Stimulated activated CD4-positive, alpha-beta T cell treated with anti-CD3 and anti-CD28 coated beads, Interleukin-2, amount 100 ng/mL, for 4 hours (primary cell): ENCODE results near the gene UNC119B.

Source experiments
- DNase-seq: peaks from one replicate; pipeline ENCODE4 v3.0.0-alpha.2; 2020; ENCODE audit warnings: low read depth

Gene UNC119B

DNA sequence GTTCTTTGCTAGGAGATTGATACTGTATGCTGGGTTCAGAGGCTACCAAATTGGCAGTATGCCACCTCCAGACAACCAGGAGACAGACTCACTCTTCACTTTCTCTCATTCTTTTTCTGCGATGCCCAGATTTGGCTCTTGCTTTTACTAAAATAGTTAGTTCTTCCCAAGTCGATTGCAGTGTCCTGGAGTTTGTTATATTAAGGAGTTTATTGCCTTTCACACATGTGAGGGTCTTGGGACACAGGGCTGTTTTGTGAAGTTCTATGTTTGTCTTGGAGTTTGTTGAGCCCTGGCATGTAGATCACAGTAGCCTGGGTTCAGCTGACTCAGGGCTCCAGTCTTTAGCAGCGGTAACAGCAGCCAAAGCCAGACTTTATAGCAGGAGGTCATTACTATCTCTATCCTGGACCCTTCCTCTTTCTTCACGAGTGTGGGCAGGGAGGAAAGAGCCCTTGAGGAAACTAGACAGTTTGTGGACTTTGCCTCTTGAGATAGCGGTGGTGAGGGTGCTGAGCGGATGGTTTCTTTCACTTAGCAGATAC, 21.7 kb upstream of the UNC119B start:
- no peak for DNase-seq

DNA sequence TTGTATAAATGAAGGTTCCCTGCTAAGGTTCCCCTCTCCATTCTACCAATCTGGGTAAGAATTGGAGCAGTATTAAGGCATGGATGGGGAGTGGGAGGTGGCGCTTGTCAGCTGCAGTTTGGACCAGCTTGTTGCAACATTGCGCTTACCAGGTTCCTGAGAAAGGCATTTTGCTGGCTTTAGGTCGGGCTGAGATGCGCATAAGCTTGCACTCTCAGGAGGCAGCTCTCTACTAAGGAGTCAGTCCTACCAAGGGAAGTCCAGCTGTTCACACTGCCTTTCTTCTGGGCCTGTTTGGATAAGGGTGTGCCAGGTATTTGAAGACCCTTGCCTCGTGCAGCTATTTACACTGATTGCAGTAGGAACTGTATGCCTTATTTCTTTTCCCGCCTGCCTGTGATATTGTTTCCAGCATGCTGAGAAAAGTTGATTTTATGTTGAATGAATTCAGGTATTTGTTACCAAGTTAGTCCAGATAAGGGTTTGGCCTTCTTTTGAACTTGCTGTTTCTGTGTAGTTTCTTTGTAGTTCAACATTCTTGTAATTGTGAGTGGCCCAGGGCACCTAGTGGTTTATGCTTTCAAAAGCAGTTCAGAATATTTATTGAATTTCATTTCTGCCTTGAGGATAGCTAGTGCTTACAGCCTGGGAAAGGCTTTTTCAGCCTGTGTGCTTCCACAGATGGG, 20.7 kb upstream of the UNC119B start:
- no peak for DNase-seq

DNA sequence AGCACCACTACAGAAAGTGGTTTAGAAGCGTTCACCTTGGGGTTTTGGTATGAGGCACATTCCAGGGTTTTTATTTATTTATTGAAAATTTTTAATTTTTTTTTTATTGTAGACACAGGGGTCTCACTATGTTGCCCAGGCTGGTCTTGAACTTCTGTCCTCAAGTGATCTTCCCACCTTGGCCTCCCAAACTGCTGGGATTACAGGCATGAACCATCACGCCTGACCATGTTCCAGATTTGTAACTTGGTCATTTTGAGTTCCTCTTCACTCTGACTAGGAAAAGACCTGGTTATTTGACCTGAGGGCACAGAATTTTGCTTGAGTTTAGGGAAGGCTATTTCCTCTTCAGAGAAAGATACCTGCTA, 20.2 kb upstream of the UNC119B start:
- no peak for DNase-seq

DNA sequence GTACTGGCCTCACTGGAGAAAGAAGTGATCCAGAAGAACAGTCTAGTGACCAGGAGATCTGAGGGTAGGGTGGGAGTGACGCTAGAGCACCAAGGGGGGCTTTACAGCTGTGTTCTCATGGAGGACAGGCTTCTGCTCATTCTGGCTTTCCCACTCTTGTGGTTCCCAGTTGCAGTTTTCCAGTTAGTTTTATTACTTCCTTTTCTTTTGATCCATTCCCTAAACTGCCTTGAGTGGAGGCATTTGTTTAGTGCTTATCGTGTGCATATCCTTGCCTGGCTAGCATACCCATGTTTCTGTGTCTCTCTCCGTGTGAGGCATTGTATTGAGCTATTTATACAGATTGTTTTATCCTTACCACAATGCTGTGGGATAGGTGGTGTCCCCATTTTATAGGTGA, 19.3 kb upstream of the UNC119B start:
- no peak for DNase-seq

DNA sequence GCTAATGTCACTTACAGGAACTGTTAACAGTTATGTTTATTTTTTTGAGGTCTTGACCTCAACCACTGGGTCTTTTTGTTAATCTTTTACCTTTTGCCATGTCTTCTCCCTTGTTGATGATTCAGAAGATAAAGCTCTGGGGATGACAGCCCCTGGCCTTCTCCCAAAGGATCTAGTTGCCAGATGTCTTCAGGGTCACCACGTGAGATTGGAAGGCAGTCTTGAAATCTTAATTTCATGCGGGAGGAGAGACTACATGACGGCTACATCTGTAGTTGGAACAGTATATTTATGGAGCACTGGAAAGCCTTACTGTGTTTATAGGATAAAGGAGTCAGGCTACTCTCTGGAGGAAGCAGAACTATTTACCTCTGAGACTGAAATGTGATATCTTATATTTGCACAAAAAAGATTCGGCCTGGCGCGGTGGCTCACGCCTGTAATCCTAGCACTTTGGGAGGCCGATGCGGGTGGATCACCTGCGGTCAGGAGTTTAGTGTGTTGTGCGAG, 17.7 kb upstream of the UNC119B start:
- DNase-seq: no peak

DNA sequence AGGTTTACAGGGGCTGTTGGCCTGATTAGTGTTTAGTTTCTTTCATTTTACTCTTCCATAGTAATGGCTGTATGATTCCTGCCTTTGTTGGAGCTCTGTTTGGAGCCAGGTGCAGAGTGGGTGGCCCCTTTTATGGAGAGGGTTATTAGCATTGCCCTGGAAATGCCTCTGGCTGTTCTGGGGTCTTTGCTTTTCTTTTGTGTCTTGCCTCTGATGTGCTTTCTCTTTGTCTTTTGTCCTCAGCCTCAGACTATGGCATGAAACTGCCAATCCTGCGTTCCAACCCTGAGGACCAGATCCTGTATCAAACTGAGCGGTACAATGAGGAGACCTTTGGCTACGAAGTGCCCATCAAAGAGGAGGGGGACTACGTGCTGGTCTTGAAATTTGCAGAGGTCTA, 16.4 kb upstream of the UNC119B start:
- no peak for DNase-seq

DNA sequence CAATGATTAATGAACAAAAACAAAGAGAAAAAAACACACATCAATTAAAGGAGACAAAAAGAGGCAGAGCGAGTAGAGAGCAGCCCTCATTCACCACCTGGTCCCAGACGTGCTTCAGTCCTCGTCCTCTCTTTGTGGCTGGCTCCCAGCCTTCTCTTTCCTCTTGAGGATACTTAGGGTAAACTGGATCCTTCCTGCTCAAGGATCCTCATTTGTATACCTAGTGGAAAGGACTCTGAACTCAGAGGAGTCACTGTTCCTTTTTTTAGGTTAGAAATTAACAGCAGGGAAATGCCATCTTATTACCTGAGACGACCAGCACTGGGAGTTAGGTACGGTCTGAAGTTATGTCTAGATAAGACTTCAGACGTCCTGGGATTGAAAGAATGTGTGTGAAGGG, 13.6 kb upstream of the UNC119B start:
- DNase-seq: no peak

DNA sequence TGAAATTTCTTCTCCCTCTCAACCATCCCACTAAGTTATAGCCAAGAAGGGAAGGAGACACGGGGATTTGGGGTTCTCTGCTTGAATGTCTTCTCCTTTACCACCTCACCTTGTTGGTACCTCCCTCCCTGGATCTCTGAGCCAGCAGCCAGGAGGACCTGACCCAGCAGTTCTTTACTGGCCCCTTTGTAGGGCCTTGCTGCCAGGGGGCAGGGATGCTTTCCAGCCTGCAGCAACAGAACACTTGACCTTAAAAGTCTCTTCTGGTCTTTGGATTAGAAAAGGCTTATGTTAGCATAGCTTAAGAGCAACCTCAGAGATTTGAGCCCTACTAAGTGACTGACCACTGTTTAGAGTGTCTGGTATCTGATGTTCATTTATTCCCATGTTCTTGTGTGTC, 12.9 kb upstream of the UNC119B start:
- DNase-seq: no peak

DNA sequence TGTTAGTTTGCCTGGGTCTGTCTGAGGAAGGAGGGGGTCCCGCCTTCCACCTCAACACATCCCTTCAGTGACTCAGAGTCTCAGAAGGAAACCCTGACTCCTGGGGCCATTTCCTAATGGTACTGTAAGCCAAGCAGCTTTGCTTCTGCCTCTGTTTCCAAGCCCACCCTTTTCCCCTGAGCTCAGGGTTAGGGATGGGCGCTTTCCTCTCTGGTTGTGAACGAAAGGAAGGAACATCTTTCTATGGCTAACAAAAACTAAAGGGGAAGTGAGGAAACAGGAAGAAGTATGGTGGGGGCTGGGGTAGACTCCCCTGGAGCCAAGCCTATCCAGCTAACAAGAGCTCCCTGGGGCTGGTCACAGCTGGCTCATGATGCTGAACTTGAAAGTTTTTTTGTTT, 11.6 kb upstream of the UNC119B start:
- DNase-seq: no peak

DNA sequence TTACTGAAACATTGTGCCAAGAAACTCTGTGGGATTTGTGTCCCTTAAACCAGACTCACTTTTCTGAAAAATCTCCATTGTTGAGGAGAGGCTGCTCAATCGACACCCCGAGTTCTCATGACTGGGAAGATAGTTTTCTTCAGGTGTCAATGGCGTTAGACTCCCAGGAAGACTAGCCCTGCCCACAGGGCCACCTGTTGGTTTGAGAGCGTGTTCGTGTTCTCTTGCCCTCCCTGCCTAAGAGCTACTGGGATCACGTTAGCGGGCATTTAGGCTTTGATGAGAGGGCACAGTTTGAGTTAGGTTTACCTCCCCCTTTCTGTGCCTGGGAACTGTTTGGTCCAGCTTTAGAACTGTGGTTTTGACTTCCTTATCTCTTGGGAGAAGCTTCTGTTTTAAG, 10.7 kb upstream of the UNC119B start:
- DNase-seq: no peak

DNA sequence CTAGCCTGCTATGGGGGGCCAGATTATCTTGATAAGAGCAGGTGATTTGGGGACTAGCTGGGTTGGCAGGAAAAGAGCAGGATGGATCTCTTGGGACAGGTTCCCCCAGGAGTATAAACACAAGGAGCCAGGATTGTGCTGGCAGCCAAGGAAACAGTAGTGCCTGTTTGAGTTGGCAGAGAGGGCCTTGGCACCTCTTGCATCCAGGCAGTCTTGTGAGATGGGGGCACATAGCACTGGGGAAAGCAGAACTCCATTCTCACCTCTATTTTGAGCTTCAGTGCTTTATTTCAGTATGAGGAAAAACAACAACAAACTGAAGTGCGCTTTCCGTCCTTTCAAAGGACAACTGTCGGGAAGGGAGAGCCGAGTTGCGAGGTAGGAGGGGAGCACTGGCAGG, 9.4 kb upstream of the UNC119B start:
- no peak for DNase-seq

DNA sequence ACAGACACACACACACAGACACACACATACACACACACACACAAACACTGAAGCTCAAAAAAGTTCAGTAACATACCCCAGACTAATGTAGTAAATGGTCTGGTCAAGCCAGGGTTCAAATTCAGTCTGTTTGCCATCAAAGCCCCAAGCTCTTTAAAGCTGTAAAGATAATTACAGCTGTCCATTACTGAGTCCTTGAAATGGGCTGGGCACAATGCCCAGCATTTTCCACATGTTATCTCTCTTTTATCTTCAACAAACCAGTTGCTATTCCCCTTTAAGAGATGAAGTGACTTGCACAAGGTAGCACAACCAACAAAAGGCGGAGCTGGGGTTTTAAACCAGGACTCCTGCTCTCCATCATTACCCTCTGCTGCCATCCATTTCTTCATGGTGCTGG, 7.6 kb upstream of the UNC119B start:
- DNase-seq: no peak

DNA sequence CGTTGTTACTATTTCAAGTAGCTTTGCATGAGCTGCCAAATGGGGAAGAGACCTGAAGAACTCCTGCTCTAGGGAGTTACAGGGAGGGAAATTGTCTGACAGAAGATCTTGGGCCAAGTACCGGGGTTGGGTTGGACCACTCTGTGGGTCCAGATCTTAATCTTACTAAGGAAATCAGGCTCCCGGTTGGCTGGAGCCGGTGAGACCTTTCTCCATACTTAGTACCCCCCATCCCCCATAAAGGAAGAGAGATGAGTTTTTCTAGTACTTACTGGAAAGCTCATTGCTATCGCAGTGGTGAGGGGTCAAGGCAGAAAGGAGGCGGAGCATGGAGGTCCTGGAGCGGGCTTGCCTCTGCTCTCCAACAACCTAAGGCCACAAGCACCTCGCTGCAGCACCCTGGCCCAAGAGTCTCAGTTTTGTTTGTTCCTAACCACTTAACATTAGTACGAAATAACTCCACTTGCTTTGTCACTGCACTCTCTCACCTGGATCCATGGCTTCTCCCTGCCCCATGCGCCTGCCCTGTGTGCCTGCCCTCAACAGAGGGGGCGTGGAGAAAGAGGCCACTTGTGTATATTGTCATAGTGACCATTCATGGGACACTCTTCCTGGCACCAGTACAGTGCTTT, 6.8 kb upstream of the UNC119B start:
- no peak for DNase-seq

DNA sequence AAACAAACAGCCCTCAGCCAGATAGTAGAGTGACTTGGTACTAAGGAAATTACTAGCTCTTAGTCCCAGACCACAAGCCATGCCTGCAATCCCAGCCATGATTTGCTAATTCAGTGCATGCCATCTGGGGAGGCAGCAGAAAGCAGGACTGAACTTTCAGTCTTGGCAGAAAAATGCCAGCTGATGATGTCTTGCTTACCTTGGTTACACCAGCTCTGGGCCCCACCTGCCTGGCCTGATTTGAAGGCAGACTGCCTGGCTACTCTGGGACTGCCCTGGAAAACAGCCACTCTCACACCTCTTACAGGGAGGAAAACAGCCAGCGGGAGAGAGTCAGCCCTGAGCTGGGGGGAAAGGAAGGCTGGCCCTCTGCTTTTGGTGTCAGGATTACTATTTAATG, 4.6 kb upstream of the UNC119B start:
- DNase-seq: no peak

DNA sequence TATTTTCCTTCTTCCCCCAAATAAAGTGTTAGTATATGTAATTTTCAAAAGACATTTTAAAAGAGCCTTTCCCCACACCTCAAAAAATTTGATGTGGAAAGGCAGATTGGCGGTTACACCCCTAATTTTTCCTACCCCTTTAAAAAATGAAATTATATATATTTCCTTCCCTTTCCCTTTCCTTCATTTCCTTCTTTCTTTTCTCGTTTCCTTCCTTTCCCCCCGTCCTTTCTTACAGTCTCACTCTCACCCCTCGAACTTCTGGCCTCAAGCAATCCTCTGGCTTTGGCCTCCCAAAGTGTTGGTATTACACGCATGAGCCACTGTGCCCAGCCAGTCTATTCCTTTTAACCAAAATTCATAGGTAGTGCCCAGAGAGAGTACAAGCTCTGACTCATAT, 4.2 kb upstream of the UNC119B start:
- DNase-seq: no peak

DNA sequence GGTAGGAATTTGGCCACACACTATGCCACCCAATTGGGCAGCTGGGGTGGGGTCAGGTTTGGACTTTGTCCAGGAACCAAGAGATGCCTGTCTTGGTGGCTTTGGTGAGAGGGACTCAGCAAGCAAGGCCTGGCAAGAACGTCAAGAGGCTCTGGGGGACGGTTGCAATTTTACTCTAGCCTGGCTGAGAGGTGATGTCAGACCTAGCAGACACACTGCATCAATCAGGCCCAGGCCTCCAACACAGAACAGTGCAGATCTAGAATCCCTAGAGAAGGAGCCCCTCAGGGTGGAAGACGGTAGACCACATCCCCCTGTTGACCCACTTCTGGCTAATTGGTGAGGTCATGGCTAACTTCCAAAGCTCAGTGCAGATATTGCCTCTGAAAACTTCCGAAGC, 1.6 kb upstream of the UNC119B start:
- DNase-seq: no peak

DNA sequence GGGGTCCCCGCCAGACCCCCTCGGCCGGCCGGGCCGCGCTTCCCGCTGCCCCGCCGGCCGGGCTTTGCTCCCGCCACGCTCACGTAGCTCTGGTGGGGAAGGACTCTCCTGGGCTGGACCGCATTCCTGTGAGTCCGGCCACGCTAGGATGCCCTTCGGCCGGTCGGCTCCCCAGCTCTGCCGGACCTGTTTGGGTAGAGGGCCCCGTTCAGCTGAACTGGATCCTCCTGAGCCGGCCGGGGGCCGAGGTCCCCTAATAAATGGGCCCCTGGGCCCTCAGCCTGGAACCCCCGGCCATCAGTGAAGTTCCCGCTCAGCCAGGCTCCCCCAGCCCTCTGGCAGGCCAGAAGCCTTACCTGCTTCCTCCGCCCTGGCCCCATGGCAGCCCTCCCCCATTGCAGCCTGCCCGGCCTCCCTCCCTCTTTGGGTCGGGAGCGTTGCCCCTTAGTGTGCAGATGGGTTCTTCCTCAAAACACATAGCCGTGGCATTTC, 593 bp downstream of the UNC119B start:
- no peak for DNase-seq

DNA sequence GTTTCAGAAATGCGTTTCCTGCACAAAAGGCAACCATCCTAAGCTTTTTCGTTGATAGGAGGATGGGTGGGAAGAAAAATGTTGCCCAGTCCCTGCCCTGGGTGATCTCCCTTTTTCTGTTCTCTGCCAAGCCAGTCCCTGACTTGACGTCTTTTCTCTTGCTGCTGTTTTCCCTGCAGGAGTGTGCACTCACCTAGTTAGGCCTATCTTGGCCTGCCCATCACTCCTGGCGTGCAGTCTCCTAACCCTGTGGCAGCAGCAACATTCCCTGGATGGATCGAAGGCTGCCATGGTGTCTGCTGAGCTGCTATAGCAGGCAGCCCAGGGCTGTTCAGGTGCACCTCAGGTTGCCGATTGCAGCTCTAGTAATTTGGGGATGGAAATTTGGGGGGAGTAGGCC, 1.2 kb downstream of the UNC119B start:
- DNase-seq: no peak

DNA sequence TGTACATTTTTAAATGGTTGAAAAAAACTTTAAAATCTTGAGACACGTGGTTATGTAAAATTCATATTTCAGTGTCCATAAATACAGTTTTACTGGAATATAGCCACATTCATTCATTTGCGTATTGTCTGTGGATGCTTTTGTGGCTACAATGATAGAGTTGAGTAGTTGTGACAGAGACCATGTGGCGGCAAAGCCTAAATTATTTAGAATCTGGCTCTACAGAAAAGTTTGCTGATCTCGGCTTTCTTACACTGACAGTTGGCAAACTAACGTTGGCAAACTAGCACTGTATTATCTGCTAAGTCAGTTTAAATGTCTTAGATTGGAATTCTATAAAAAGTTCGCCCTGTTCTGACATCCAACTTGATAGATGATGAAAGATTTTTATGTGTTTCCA, 2.4 kb downstream of the UNC119B start:
- no peak for DNase-seq

DNA sequence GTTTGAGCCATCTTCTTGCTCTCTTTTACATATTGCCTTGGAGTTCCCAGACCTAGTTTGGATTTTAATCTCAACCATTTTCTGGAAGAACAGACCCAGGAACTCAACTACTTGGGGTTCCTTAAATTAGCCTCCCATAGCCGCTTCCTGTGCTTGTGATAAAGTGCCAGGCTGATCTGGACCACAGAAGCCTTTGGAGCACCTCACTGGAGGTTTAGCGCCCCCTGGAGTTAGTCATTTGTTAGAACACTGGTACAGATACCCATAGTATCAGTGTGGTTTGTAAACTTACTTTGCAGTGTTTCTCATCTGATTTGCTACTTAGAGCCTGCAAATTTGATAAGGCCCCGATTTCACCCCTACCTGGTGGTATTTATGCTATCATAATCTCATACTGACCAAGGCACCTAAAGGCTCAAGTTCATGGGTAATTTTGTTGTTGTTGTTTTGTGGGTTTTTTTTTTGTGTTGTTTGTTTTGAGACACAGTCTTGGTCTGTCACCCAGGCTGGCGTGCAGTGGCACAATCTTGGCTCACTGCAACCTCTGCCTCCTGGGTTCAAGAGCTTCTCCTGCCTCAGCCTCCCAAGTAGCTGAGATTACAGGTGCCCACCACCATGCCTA, 3.7 kb downstream of the UNC119B start:
- peak; percentile 73 for DNase-seq

DNA sequence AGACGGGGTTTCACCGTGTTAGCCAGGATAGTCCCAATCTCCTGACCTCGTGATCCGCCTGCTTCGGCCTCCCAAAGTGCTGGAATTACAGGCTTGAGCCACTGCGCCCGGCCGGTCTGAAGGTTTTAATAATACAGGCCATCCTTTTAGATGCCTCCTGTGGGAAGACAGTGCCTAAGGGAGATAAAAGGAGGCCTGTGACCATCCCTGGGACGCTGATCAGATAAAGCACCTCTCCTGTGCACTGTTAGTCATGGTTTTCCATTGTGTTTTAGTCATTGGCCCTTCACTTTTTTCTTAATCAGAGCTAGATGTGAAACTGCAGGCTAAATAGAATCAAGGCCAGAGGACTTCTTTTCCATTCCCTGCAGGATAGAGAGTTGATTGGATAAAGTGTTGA, 7.8 kb downstream of the UNC119B start:
- no peak for DNase-seq

DNA sequence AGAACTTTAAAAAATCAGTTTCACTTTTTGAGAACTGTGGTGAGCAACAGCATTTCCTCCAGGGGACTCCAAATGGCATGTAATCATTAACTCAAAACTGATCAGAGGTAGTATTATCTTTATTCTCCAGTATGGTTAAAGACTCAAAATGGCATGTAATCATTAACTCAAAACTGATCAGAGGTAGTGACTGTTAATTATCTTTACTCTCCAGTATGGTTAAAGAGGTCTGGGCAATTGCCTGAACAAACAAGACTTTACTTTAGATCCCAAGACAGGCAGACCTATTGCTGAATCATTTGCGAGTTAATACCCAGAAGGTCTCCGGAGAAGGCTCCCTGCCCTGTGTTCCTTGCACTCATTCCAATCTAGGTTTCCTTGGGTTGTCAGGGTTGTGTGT, 8.8 kb downstream of the UNC119B start:
- DNase-seq: no peak
